Hematopoietic multipotent progenitor cell treated with erythropoietin and hydrocortisone succinate and interleukin-3 and kit ligand, for 8 days (in vitro differentiated cells): ENCODE measurements around the gene TFB1M.

Source experiments
- DNase-seq: peaks from one replicate; pipeline ENCODE4 v3.0.0-alpha.2; 2015

TFB1M gene

GRCh38 chr6:155292711-155293110, 21.6 kb downstream of the TFB1M start:
- no peak for DNase-seq

DNA sequence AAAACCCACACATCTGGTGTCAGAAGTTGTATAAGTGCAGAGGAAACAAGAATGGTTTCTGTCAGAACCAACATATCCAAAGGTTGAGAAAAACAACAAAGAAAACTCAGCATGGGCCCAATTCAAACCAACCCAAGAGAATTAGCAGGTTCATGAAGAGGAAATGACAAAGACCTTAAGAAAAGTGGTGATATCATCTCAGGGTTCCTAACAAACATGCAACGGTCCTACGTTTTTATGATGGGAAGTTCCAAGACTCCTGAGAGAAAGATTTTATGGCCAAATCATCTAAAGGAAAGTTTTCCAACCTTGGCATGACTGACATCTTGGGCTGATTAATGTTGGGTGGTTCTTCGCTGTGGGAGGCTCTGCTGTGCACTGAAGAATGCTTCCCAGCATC, 23.0 kb downstream of the TFB1M start:
- no peak for DNase-seq

DNA sequence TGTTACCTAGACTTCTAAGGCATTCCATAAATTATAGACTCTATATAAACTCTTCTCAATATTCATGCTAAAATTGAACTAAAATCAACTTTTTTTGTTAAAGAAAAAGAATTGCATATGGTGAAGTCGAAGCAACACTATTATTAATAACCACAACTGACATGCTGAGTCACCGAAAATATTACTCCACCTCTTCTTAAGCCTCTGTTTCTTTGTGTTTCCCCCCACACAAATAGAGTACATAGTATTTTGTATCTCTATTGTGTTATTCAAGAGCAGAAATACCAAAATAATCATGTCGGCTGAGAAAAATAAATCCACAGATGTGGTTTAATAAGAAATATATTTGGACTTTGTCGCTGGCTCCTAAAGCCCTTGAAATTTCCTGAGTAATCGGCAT, 23.8 kb downstream of the TFB1M start:
- DNase-seq, result no peak

DNA sequence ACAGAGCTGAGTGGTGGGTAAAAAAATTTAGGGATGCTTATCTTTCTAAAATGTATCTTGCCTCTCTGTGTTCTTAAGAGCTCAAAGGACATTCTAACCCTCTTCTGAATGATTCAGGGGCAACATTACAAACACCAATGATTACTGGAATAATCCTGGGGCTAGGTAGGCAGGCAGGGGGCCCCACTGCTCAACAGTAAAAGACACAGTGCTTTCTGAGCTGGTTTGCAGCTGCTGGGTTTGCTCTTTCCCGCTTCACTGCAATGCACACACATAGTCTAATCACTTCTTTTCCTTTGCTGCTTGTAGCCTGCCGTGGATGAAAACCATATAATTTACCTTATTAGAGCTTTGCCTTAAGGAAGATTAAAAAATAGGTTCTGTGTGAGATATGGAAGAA, 26.5 kb downstream of the TFB1M start:
- no peak for DNase-seq

GRCh38 chr6:155284775-155285174, 29.5 kb downstream of the TFB1M start:
- no peak for DNase-seq

GRCh38 chr6:155278319-155279049, 35.8 kb downstream of the TFB1M start:
- no peak for DNase-seq

DNA sequence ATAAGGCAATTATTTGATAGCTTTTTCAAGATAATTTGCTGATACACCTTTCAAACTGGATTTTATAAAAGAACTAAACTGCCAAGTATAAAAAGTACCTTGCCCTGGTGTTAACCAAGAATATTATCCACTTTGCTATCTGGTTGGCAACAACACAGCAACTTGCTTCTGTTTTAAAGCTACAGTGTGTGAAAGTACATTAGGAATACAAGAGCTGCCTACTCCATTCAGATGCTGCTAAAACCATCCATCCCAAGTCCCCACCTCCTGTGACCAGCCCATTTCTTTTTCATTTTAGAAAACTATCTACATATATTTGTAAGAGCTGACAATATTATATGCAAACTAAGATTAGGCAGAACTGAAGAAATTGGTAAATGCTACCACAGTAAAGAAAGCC, 37.6 kb downstream of the TFB1M start:
- no peak for DNase-seq

DNA sequence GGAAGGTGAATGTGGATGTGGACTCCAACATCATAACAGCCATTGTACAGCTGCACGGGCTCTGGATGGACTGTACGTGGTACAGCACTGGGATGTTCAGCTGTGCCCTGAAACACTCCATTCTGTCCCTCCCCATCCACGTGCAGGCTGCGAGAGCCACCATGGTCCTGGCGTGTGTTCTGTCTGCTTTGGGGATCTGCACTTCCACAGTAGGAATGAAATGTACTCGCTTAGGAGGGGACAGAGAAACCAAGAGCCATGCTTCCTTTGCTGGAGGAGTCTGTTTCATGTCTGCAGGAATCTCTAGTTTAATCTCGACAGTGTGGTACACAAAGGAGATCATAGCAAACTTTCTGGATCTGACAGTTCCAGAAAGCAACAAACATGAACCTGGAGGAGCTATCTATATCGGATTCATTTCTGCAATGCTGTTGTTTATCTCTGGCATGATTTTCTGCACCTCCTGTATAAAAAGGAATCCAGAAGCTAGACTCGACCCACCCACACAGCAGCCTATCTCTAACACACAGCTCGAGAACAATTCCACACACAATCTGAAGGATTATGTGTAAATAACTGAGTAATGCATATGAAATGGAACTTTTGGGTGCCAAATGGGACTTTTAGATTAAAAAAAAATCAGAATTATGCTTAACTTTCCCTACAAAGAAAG, 38.3 kb downstream of the TFB1M start:
- no peak for DNase-seq

DNA sequence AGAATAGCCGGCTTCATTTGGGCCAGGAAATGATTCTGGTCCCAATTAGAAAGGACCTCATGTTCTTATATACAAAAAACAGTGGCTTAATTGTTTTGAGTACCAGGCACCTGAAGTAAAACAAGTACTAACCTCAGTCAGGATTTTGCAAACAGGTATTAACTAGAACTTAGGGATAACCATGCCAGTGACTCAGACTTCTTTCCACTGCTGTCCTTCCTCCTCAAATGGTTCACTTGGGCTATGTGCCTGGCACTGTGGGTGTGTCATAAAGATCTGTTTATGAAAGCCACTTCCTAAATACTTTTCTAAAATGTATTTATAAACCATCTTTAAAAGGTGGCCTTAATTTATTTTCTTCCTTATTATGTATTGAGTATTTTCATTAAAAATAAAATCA, 39.8 kb downstream of the TFB1M start:
- no peak for DNase-seq

GRCh38 chr6:155274106-155274505, 40.2 kb downstream of the TFB1M start:
- no peak for DNase-seq

- DNase-seq, result no peak
These were observed 40.9 kb downstream of the TFB1M start for GRCh38 chr6:155273431-155273830.

DNA sequence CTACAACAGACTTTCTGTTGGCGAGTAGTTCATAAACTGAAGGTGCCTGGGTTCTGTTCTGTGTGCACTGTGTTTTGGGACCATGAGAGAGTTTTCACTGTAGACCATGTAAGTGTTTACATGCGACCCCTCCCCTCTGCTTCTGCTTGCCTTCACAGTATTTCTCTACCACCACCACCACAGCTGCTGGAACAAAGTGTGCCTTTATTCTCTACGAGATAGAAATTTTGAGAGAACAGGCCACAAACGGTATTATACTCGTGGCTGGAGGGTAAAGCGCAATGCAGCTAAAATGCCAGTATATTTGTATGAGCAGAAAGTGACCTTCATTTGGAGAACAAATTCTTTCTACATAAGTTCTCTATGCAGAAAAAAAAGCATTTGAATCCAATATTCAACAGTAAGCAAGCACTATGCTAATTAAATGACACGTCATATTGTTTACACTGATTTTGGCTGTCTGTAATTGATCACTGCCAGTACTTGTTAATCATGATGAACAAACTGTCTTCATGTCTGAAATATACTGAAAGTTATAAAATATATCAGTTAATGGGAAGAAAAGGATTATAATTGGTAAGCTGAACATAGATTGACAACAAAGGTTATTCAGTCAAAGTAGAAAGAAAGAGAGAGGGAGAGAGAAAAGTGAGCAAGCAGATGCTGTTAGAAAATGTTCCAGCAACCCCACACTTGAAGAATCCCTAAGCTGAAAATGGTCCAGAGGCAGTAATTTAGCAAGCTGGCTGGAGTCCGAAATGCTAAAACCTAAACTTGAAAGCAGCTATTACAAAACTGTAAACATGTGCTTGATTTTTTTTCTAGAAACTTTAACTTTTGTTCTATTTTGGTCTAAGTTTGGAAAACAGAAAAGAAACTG, 41.7 kb downstream of the TFB1M start:
- DNase-seq, result no peak

- DNase-seq, result no peak
These were observed 43.1 kb downstream of the TFB1M start for GRCh38 chr6:155271145-155271544.

GRCh38 chr6:155270561-155271091, 43.7 kb downstream of the TFB1M start:
- no peak for DNase-seq

- DNase-seq, result no peak
These were observed 44.5 kb downstream of the TFB1M start for GRCh38 chr6:155269765-155270164.

- peak; percentile 63 for DNase-seq
These were observed 46.0 kb downstream of the TFB1M start for GRCh38 chr6:155268088-155268867.

- no peak for DNase-seq
These were observed 46.9 kb downstream of the TFB1M start for GRCh38 chr6:155267411-155267810.

- DNase-seq, result no peak
These were observed 48.3 kb downstream of the TFB1M start for GRCh38 chr6:155265843-155266535.

DNA sequence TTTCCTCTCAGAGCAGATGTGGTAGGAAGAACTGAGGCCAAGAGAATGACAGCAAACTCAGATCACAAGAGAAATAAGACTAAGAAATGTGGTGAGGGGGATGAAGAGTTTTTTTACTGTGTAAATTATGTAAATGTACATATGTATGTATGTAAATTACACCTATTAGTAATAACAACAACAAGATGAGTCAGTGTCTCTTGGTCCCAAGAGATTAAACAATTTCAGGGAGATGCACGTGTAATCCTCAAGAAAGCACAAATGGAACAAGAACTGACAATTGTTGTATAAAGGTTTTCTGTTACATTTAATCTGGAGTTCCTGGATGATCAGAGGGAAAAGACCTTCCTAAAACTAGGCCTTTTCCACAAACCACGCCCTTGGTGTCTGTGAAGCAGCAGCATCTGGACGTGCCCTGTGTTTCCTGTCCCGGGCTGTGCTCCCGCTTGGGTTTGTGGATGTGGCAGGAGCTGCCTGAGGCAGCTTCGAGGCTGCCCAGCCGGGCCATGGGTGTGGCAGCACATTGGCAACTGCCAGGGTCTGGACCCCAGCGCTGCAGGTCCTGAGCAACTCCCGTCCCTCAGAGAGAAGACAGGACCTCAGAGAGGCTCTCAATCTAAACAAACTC, 49.5 kb downstream of the TFB1M start:
- DNase-seq, result no peak

DNA sequence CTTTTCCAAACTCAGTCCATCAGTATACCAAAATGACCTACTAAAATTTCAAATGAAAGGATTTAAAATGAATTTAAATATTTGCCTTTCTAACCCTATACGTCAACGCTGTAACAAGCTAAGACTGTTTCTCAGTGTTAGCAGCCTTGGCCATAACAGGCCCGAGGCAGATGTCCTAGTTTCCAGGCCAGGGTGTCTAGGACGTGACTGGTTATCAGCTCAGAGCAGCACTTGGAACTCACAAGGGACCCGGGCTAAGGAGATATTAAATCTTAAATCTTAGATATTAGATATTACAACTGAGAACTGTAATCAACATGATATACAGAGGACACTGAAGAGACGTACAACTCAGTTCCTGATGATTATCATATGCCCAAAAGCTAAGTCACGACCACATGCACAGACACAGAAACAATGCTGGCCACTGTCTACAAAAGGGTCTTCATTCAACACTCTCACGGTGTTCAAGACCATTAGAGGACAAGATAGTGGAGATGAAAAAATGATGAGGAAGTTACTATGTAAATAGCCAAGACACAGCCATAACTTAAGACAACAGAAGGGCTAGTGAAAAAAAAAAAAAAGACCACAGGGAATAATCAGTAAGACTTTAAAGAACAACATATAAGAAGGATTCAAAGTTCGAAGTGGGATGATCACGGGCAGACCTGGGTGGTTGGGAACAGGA, 50.8 kb downstream of the TFB1M start, which contains the start of gene CLDN20:
TSS of gene CLDN20 (plus strand) at position 641 of the 691 bp plus-strand sequence. CDS start 11,707 bp downstream, outside the sequence.
- no peak for DNase-seq

GRCh38 chr6:155262655-155263054, 51.6 kb downstream of the TFB1M start:
- DNase-seq, result no peak
